GM23338 (cell line): ENCODE measurements around the gene SLCO3A1.

Experiments
- ETS1 ChIP-seq: IDR thresholded peaks from 2 replicates; pipeline ENCODE4 v1.6.1; 2016; ENCODE audit warnings: antibody characterized with exemption
- EZH2 ChIP-seq: fragments of 200-600 bp; sonication (generic); IDR thresholded peaks from one replicate; pipeline ENCODE4 v1.8.0; 2017; ENCODE audit warnings: antibody characterized with exemption, mild to moderate bottlenecking, low read depth; ENCODE audit not compliant: unreplicated experiment
- EZH2phosphoT487 ChIP-seq: fragments of 200-600 bp; sonication (generic); IDR thresholded peaks from one replicate; pipeline ENCODE4 v1.8.1; 2018; ENCODE audit warnings: antibody characterized with exemption; ENCODE audit not compliant: unreplicated experiment
- JUNB ChIP-seq: IDR thresholded peaks from one replicate; pipeline ENCODE4 v1.6.1; 2016; ENCODE audit warnings: antibody characterized with exemption; ENCODE audit not compliant: unreplicated experiment
- POLR2AphosphoS5 ChIP-seq: IDR thresholded peaks from 2 replicates; pipeline ENCODE4 v1.6.1; 2016; ENCODE audit warnings: antibody characterized with exemption, low read depth
- REST ChIP-seq: IDR thresholded peaks from one replicate; pipeline ENCODE4 v1.6.1; 2018; ENCODE audit warnings: antibody characterized with exemption; ENCODE audit not compliant: unreplicated experiment
- ZNF331 ChIP-seq: fragments of 250-450 bp; sonication (Bioruptor Pico); IDR thresholded peaks from 2 replicates; pipeline ENCODE4 v1.5.0; 2020; ENCODE audit warnings: low read depth, mild to moderate bottlenecking, moderate library complexity
- TF ChIP-seq, protein P1 (sequence below), 2 experiments: fragments of 200-600 bp in 1 of 2; sonication (generic) in 1 of 2; conservative IDR thresholded peaks; 2 replicates each; pipeline versions ENCODE4 v1.5.1 to v1.6.1; 2016 to 2017; ENCODE audit warnings: antibody characterized with exemption in 2 of 2, low read depth in 2 of 2, mild to moderate bottlenecking in 2 of 2, moderate library complexity in 1 of 2

- TF ChIP-seq, protein P1, sequence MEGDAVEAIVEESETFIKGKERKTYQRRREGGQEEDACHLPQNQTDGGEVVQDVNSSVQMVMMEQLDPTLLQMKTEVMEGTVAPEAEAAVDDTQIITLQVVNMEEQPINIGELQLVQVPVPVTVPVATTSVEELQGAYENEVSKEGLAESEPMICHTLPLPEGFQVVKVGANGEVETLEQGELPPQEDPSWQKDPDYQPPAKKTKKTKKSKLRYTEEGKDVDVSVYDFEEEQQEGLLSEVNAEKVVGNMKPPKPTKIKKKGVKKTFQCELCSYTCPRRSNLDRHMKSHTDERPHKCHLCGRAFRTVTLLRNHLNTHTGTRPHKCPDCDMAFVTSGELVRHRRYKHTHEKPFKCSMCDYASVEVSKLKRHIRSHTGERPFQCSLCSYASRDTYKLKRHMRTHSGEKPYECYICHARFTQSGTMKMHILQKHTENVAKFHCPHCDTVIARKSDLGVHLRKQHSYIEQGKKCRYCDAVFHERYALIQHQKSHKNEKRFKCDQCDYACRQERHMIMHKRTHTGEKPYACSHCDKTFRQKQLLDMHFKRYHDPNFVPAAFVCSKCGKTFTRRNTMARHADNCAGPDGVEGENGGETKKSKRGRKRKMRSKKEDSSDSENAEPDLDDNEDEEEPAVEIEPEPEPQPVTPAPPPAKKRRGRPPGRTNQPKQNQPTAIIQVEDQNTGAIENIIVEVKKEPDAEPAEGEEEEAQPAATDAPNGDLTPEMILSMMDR (conservative IDR thresholded peaks at IDR 0.05; ENCODE audit: low read depth in 2 of 2) = no peak
- TF ChIP-seq JUNB (no peak), EZH2 (no peak), EZH2phosphoT487 (no peak), POLR2AphosphoS5 (no peak), REST (no peak), ZNF331 (CRISPR knock-in tag) (no peak), ETS1 (no peak)
Observed at GRCh38 chr15:91938136-91938535, 84.6 kb downstream of the SLCO3A1 start.
